Measurements from ENCODE around the gene GAL. TPM values are rescaled to one million over a fixed set of nuclear protein-coding genes. Genes with fewer than 3 reads are reported as not detected.

The GAL gene
- total RNA-seq, 5 donors from 2014 or later (not counting 1 experiment from before 2014, with no cell fraction given), result 0.35 TPM; not detected in 4

DNA sequence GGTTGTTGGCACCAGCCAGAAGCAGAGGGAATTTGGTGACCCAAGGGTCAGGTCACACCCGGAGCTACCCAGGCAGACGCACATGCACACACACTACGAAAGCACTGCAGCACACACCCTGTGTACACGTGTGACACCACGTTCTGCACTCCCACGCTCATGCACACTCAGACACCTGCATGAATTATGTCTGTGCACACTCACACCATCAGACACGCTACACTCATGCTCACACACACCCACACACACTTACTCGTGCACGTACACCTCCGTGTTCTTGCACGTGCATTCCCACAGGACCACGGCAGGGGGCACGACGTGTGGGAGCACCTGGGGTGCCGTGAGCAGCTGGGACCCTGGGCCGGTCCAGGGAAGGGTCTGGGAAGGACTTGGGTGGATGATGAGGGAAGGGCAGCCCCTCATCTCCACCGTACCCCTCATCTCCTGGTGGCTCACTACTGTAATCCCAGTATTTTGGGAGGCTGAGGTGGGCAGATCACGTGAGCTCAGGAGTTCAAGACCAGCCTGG lies 20.8 kb upstream of the GAL start:
- CTCF ChIA-PET, result no interaction called here
- Histone ChIP-seq H3K27ac (ENCODE audit: low read length) (no peak overlapping the region), H3K9me3 (no peaks in the 10 kb centered on the region), H3K27me3 (replicated peaks in 1 of 2; ENCODE audit: control insufficient read depth in 2 of 2, extremely low read depth in 1 of 2, insufficient read depth in 2 of 2, low read length in 1 of 2) (peaks cover 0 to 48% of the 10 kb centered on the region in 2 experiments), H3K4me1 (ENCODE audit: control insufficient read depth in 1 of 2, extremely low read depth in 1 of 2, insufficient read depth in 2 of 2, low read length in 2 of 2) (no peaks in the 10 kb centered on the region), H3K4me3 (ENCODE audit: control insufficient read depth in 1 of 2, extremely low read depth in 1 of 2, low read length in 1 of 2) (no peak overlapping the region), H3K36me3 (ENCODE audit: control insufficient read depth in 2 of 2, extremely low read depth in 1 of 2, insufficient read depth in 1 of 2, low read length in 1 of 2) (no peaks in the 10 kb centered on the region)
- Mint-ChIP-seq H3K9me3 (no peaks in the 10 kb centered on the region), H3K27me3 (peaks cover 16 to 23% of the 10 kb centered on the region in 2 donors), H3K27ac (no peak overlapping the region), H3K4me1 (no peaks in the 10 kb centered on the region), H3K4me3 (no peak overlapping the region), H3K36me3 (no peaks in the 10 kb centered on the region)
- DNase-seq, result no peak
- POLR2A ChIA-PET, result no interaction called here
- WGBS (ENCODE audit: insufficient coverage), result 76% methylated on average over 6 of the region's 18 CpGs
- no peak for ATAC-seq (replicated peaks in 1 of 4)

DNA sequence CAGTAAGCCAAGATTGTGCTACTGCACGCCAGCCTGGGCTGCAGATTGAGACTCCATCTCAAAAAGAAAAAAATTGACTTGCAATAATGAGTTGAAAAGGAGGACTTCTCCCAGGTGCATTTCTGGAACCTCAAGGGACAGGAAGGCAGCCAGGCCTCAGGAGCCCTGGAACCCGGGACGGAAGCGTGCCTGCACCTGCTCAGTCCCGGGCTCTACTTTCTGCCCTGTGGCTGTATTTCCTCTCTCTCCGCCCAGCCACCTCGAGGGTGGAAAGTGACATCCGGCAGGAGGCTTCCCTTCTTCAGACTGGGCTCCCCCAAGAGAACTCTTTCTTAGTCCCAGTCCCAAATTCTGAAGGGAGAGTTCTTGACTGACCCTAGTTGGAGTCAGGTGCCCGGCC lies 20.2 kb upstream of the GAL start:
- H3K27ac ChIP-seq (ENCODE audit: low read length), result no peak overlapping the region
- H3K36me3 Mint-ChIP-seq, result no peaks in the 10 kb centered on the region
- no peaks in the 10 kb centered on the region for H3K9me3 Mint-ChIP-seq
- peaks cover 16 to 22% of the 10 kb centered on the region in 2 donors for H3K27me3 Mint-ChIP-seq
- WGBS (ENCODE audit: insufficient coverage), result 70% methylated on average over 3 of the region's 9 CpGs
- ChIA-PET CTCF (no interaction called here), POLR2A (no interaction called here)
- no peak overlapping the region for H3K4me3 Mint-ChIP-seq
- no peaks in the 10 kb centered on the region for H3K4me1 ChIP-seq (ENCODE audit: control insufficient read depth in 1 of 2, extremely low read depth in 1 of 2, insufficient read depth in 2 of 2, low read length in 2 of 2)
- no peak overlapping the region for H3K4me3 ChIP-seq (ENCODE audit: control insufficient read depth in 1 of 2, extremely low read depth in 1 of 2, low read length in 1 of 2)
- H3K4me1 Mint-ChIP-seq, result no peaks in the 10 kb centered on the region
- ATAC-seq (replicated peaks in 1 of 4) (no peak), DNase-seq (no peak)
- H3K27ac Mint-ChIP-seq, result no peak overlapping the region
- H3K27me3 ChIP-seq (replicated peaks in 1 of 2; ENCODE audit: control insufficient read depth in 2 of 2, extremely low read depth in 1 of 2, insufficient read depth in 2 of 2, low read length in 1 of 2), result peaks cover 0 to 48% of the 10 kb centered on the region in 2 experiments
- no peaks in the 10 kb centered on the region for H3K36me3 ChIP-seq (ENCODE audit: control insufficient read depth in 2 of 2, extremely low read depth in 1 of 2, insufficient read depth in 1 of 2, low read length in 1 of 2)
- no peaks in the 10 kb centered on the region for H3K9me3 ChIP-seq

DNA sequence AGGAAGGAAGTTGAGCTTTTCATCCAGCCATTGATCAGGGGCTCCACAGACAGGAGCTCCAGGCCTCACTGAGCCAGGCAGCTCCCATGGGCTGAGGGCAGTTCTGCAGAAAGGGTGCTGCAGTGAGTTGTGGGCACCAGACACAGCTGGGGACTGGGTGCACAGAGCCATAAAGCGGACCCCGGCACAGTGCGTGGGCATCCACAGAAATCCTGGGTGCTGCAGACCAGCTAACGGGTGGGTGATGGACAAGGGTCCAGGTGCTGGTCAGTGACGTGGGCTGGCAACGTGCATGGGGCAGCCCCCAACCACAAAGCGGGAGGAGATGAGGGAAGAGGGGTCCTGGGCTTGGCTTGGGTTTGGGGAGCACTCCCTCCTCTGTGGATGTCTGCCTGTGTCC lies 19.4 kb upstream of the GAL start:
- no peaks in the 10 kb centered on the region for H3K9me3 Mint-ChIP-seq
- CTCF ChIA-PET, result no interaction called here
- H3K9me3 ChIP-seq, result no peaks in the 10 kb centered on the region
- H3K4me1 Mint-ChIP-seq, result no peaks in the 10 kb centered on the region
- WGBS (ENCODE audit: insufficient coverage), result 93% methylated on average over 5 of the region's 7 CpGs
- ATAC-seq (replicated peaks in 1 of 4) (no peak), DNase-seq (no peak)
- no peak overlapping the region for H3K4me3 ChIP-seq (ENCODE audit: control insufficient read depth in 1 of 2, extremely low read depth in 1 of 2, low read length in 1 of 2)
- peaks cover 0 to 50% of the 10 kb centered on the region in 2 experiments for H3K27me3 ChIP-seq (replicated peaks in 1 of 2; ENCODE audit: control insufficient read depth in 2 of 2, extremely low read depth in 1 of 2, insufficient read depth in 2 of 2, low read length in 1 of 2)
- H3K36me3 ChIP-seq (ENCODE audit: control insufficient read depth in 2 of 2, extremely low read depth in 1 of 2, insufficient read depth in 1 of 2, low read length in 1 of 2), result no peaks in the 10 kb centered on the region
- H3K27ac Mint-ChIP-seq, result no peak overlapping the region
- no peaks in the 10 kb centered on the region for H3K36me3 Mint-ChIP-seq
- peaks cover 16 to 22% of the 10 kb centered on the region in 2 donors for H3K27me3 Mint-ChIP-seq
- POLR2A ChIA-PET, result no interaction called here
- H3K4me3 Mint-ChIP-seq, result no peak overlapping the region
- no peaks in the 10 kb centered on the region for H3K4me1 ChIP-seq (ENCODE audit: control insufficient read depth in 1 of 2, extremely low read depth in 1 of 2, insufficient read depth in 2 of 2, low read length in 2 of 2)
- no peak overlapping the region for H3K27ac ChIP-seq (ENCODE audit: low read length)

DNA sequence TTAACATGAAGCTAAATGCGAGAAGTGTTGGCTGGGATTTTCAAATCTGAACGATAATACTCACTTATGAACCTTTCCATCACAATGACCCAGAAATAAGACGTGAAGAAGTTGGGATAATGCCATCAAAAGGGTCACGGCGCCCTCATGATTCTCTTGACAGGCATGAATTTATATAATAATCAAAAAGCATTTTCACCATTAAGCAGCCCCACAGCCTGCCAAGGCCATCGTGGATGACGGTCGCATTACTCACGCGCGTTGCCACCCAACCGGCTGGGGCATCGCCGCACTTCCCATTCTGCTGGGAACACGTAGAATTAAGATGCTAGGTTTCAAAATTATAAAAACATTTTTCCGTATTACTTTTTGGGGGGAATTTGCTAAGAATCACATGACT lies 18.9 kb upstream of the GAL start:
- CTCF ChIA-PET, result no interaction called here
- H3K4me1 Mint-ChIP-seq, result no peaks in the 10 kb centered on the region
- peaks cover 0 to 46% of the 10 kb centered on the region in 2 experiments for H3K27me3 ChIP-seq (replicated peaks in 1 of 2; ENCODE audit: control insufficient read depth in 2 of 2, extremely low read depth in 1 of 2, insufficient read depth in 2 of 2, low read length in 1 of 2)
- no peaks in the 10 kb centered on the region for H3K4me1 ChIP-seq (ENCODE audit: control insufficient read depth in 1 of 2, extremely low read depth in 1 of 2, insufficient read depth in 2 of 2, low read length in 2 of 2)
- H3K36me3 ChIP-seq (ENCODE audit: control insufficient read depth in 2 of 2, extremely low read depth in 1 of 2, insufficient read depth in 1 of 2, low read length in 1 of 2), result no peaks in the 10 kb centered on the region
- H3K9me3 Mint-ChIP-seq, result no peaks in the 10 kb centered on the region
- H3K36me3 Mint-ChIP-seq, result no peaks in the 10 kb centered on the region
- no peak for DNase-seq
- H3K4me3 Mint-ChIP-seq, result no peak overlapping the region
- H3K27ac ChIP-seq (ENCODE audit: low read length), result no peak overlapping the region
- H3K27ac Mint-ChIP-seq, result no peak overlapping the region
- H3K4me3 ChIP-seq (ENCODE audit: control insufficient read depth in 1 of 2, extremely low read depth in 1 of 2, low read length in 1 of 2), result no peak overlapping the region
- H3K9me3 ChIP-seq, result no peaks in the 10 kb centered on the region
- POLR2A ChIA-PET, result no interaction called here
- H3K27me3 Mint-ChIP-seq, result peaks cover 16 to 22% of the 10 kb centered on the region in 2 donors
- 97% methylated on average over 5 of the region's 16 CpGs for WGBS (ENCODE audit: insufficient coverage)
- ATAC-seq (replicated peaks in 1 of 4), result no peak

DNA sequence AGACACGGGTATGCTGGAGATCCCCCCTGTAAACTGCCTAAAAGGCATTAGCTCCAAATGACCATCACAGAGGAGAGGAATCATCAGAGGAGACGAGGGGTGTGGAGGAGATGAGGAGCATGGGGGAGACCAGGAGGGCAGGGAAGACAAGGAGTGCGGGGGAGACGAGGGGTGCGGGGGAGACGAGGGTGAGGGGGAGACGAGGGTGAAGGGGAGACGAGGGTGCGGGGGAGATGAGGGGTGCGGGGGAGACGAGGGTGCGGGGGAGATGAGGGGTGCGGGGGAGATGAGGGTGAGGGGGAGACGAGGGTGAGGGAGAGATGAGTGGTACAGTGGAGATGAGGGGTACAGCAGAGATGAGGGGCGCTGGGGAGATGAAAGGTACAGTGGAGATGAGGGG lies 17.5 kb upstream of the GAL start:
- H3K27ac ChIP-seq (ENCODE audit: low read length), result no peak overlapping the region
- H3K9me3 ChIP-seq, result no peaks in the 10 kb centered on the region
- DNase-seq (no peak), ATAC-seq (replicated peaks in 1 of 4) (no peak)
- peaks cover 16 to 17% of the 10 kb centered on the region in 2 donors for H3K27me3 Mint-ChIP-seq
- CTCF ChIA-PET, result no interaction called here
- no peak overlapping the region for H3K27ac Mint-ChIP-seq
- POLR2A ChIA-PET, result no interaction called here
- WGBS (ENCODE audit: insufficient coverage), result 20% methylated on average over 1 of the region's 15 CpGs
- no peaks in the 10 kb centered on the region for H3K4me1 Mint-ChIP-seq
- no peaks in the 10 kb centered on the region for H3K9me3 Mint-ChIP-seq
- H3K36me3 Mint-ChIP-seq, result no peaks in the 10 kb centered on the region
- no peak overlapping the region for H3K4me3 ChIP-seq (ENCODE audit: control insufficient read depth in 1 of 2, extremely low read depth in 1 of 2, low read length in 1 of 2)
- H3K4me3 Mint-ChIP-seq, result no peak overlapping the region
- H3K36me3 ChIP-seq (ENCODE audit: control insufficient read depth in 2 of 2, extremely low read depth in 1 of 2, insufficient read depth in 1 of 2, low read length in 1 of 2), result no peaks in the 10 kb centered on the region
- peaks cover 0 to 31% of the 10 kb centered on the region in 2 experiments for H3K27me3 ChIP-seq (replicated peaks in 1 of 2; ENCODE audit: control insufficient read depth in 2 of 2, extremely low read depth in 1 of 2, insufficient read depth in 2 of 2, low read length in 1 of 2)
- no peaks in the 10 kb centered on the region for H3K4me1 ChIP-seq (ENCODE audit: control insufficient read depth in 1 of 2, extremely low read depth in 1 of 2, insufficient read depth in 2 of 2, low read length in 2 of 2)

DNA sequence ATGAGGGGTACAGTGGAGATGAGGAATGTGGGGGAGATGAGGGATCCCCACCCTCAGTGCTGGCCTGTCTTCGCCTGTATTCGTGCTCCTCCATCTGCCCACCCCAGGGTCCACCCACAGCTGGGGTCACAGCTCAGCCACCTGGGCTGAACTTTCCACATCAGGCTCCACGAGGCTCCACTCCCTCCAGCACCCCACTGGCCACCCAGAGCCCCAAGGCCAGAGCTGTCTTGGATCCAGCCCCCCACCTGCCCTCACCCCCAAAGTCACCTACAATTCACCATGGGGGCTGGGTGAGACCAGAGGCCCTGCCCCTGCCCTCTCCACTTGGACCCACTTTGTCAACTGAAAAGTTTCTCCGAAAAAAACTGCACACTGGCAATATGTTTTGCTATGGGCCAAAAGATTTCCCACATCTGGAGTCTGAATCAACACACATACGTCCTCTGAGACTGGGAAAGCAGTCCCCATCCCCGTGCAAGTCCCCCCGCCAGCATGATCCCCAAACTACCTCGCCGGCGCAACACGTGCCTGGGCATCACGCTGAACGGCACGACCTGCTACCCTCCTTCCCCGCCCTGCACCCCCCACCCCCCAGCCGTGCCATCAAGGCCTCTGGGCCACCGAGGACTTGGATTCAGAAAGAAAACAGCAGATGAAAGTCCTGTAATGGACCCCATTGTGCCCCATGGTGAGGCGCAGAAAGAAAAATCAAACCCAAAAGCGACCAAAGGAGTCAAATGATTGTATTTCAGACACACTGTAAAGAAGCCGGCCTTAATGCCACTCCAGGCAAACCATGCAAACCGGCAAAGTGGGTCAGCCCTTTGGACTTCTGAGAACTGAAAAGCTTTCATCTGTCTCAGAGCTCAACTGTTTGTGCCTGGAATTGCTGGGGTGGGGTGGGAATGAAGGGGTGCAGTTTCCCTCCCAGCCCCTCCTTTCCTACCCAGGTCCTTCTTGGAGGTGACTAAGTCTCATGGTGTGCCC lies 16.5 kb upstream of the GAL start:
- no peaks in the 10 kb centered on the region for H3K4me1 ChIP-seq (ENCODE audit: control insufficient read depth in 1 of 2, extremely low read depth in 1 of 2, insufficient read depth in 2 of 2, low read length in 2 of 2)
- Mint-ChIP-seq H3K27me3 (peaks cover 7 to 11% of the 10 kb centered on the region in 2 donors), H3K36me3 (no peaks in the 10 kb centered on the region), H3K27ac (no peak overlapping the region), H3K4me1 (no peaks in the 10 kb centered on the region), H3K9me3 (no peaks in the 10 kb centered on the region), H3K4me3 (no peak overlapping the region)
- H3K36me3 ChIP-seq (ENCODE audit: control insufficient read depth in 2 of 2, extremely low read depth in 1 of 2, insufficient read depth in 1 of 2, low read length in 1 of 2), result no peaks in the 10 kb centered on the region
- WGBS (ENCODE audit: insufficient coverage), result 78% methylated on average over 13 of the region's 21 CpGs
- no peak overlapping the region for H3K4me3 ChIP-seq (ENCODE audit: control insufficient read depth in 1 of 2, extremely low read depth in 1 of 2, low read length in 1 of 2)
- DNase-seq (no peak), ATAC-seq (replicated peaks in 1 of 4) (no peak)
- no peak overlapping the region for H3K27ac ChIP-seq (ENCODE audit: low read length)
- H3K27me3 ChIP-seq (replicated peaks in 1 of 2; ENCODE audit: control insufficient read depth in 2 of 2, extremely low read depth in 1 of 2, insufficient read depth in 2 of 2, low read length in 1 of 2), result peaks cover 0 to 28% of the 10 kb centered on the region in 2 experiments
- ChIA-PET CTCF (no interaction called here), POLR2A (no interaction called here)
- H3K9me3 ChIP-seq, result no peaks in the 10 kb centered on the region

Measured in T-cell (primary cell).